Peyer's patch (tissue), 4 donors: ENCODE results near the gene DDX55. TPM values are rescaled to one million over a fixed set of nuclear protein-coding genes. Genes with fewer than 3 reads are reported as not detected.

Experiments used
- DNase-seq, 3 donors: peaks; one replicate each; pipeline ENCODE4 v3.0.0-alpha.2; 2017 to 2019
- H3K27ac ChIP-seq, 4 donors: fragments of 200-600 bp; sonication (generic); one replicate each; pipeline ENCODE4 v1.5.1; 2016 to 2019
- H3K27me3 ChIP-seq, 2 donors: fragments of 200-600 bp; sonication (generic); one replicate each; pipeline ENCODE4 v1.5.1; 2019
- H3K36me3 ChIP-seq, 3 donors: fragments of 200-600 bp; sonication (generic); one replicate each; pipeline ENCODE4 v1.5.1; 2016 to 2019
- H3K4me1 ChIP-seq, 4 donors: fragments of 200-600 bp; sonication (generic); one replicate each; pipeline ENCODE4 v1.5.1; 2016 to 2019
- H3K4me3 ChIP-seq, 4 donors: fragments of 200-600 bp; sonication (generic); 1 replicate in 3 of 4; 2 replicates in 1 of 4; pipeline ENCODE4 v1.5.1; 2016 to 2019; ENCODE audit warnings: mild to moderate bottlenecking in 1 of 4
- H3K9me3 ChIP-seq, 4 donors: fragments of 200-600 bp; sonication (generic); one replicate each; pipeline ENCODE4 v1.5.1; 2016 to 2019; ENCODE audit warnings: mild to moderate bottlenecking in 1 of 4
- POLR2A ChIP-seq, 2 donors: fragments of 450-650 bp; IDR thresholded peaks; one replicate each; pipeline ENCODE4 v1.5.1; 2017; ENCODE audit warnings: antibody characterized with exemption in 2 of 2, mild to moderate bottlenecking in 2 of 2, moderate library complexity in 2 of 2
- total RNA-seq, 4 donors: library from RNA; depleted of rRNA; stranded (reverse); fragments of >200 nt; gene quantifications; one replicate each; pipeline ENCODE4 v1.1.0, GENCODE V29; 2016
- TF ChIP-seq, protein P1 (sequence below), 6 experiments: fragments of 450-650 bp in 4 of 6; fragments of 200-600 bp in 2 of 6; sonication (generic) in 1 of 6; IDR thresholded peaks; one replicate each; pipeline ENCODE4 v1.5.1; 2017 to 2019; ENCODE audit warnings: antibody characterized with exemption in 6 of 6, mild to moderate bottlenecking in 3 of 6, moderate library complexity in 1 of 6

DDX55 gene
- total RNA-seq, 4 donors from 2014 or later, result 15.2 to 47.9 (median 24.4) TPM

DNA sequence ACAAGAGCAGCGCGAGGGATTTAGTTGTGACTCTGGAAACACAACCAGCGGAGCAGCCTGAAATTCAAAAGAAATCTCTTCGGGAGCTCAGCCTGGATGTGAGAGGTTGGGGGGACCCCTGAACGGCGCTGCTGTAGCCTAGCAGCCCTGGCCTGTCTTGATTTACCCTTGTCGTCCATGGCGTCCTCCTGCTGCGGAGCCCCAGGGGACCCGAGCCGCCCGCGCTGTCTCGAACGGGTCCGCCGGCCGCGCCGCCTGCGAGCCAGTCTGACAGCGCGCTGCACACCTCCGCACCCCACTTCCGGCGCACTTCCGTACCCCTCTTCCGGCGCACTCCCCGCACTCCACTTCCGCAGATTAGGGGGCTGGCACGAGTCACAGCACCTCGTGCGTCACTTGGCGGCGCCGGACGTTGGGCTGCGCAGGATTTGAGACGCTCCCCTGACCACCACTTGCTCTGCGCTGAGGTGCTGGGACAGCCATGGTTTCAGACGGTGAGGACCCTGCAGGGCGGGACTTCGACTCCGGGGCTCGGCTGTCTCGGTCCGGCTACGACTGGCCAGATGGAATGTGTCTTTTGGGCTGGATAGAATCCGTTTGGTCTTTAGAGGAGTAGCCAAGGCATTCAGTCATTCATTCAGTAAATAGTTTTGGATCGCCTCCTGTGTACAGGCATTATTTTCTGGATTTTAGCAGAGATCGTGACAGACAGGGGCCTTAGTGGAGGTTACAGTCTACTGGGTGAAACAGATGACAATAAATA lies 31.7 kb downstream of the DDX55 start, which contains the start of the genes EIF2B1 and GTF2H3:
TSS of gene EIF2B1 (minus strand) at position 308 of the 763 bp plus-strand sequence. CDS start at position 179, 129 bp downstream.
TSS of gene GTF2H3 (plus strand) at position 451 of the 763 bp plus-strand sequence. CDS start at position 482, 31 bp downstream.
- Histone ChIP-seq H3K4me3 (peak within 1 kb of the TSS; percentile 70 to 97 (median 72)), H3K27me3 (no peaks in the 10 kb centered on the region), H3K36me3 (peaks cover 0 to 34% (median 0%) of the 10 kb centered on the region in 3 donors), H3K27ac (peak within 1 kb of the TSS; percentile 66 to 77 (median 73)), H3K4me1 (peaks cover 0 to 16% (median 5%) of the 10 kb centered on the region in 4 donors), H3K9me3 (no peaks in the 10 kb centered on the region)
- DNase-seq, result peak; percentile 97 to 98 (median 98)
- TF ChIP-seq, protein P1, sequence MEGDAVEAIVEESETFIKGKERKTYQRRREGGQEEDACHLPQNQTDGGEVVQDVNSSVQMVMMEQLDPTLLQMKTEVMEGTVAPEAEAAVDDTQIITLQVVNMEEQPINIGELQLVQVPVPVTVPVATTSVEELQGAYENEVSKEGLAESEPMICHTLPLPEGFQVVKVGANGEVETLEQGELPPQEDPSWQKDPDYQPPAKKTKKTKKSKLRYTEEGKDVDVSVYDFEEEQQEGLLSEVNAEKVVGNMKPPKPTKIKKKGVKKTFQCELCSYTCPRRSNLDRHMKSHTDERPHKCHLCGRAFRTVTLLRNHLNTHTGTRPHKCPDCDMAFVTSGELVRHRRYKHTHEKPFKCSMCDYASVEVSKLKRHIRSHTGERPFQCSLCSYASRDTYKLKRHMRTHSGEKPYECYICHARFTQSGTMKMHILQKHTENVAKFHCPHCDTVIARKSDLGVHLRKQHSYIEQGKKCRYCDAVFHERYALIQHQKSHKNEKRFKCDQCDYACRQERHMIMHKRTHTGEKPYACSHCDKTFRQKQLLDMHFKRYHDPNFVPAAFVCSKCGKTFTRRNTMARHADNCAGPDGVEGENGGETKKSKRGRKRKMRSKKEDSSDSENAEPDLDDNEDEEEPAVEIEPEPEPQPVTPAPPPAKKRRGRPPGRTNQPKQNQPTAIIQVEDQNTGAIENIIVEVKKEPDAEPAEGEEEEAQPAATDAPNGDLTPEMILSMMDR (IDR thresholded peaks at IDR 0.05), result no peak
- peak; percentile 52 to 79 for TF ChIP-seq POLR2A (IDR thresholded peaks at IDR 0.05)

DNA sequence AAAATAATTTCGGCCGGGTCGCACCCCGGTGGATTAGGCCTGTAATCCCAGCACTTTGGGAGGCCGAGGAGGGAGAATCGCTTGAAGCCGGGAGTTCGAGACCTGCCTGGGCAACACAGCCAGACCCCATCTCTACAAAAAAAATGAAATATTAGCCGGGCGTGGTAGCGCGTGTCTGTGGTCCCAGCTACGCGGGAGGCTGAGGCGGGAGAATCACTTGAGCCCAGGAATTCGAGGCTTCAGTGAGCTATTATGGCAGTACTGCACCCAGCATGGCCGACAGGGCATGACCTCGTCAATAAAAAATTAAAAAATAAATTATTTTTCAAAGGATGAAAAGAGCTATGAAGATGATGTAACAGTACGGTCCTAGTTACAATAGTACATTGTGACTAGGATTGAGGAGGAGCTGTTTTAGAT lies 32.3 kb downstream of the DDX55 start:
- peaks cover 0 to 28% (median 0%) of the 10 kb centered on the region in 3 donors for H3K36me3 ChIP-seq
- H3K27me3 ChIP-seq, result no peaks in the 10 kb centered on the region
- peaks cover 0 to 16% (median 5%) of the 10 kb centered on the region in 4 donors for H3K4me1 ChIP-seq
- TF ChIP-seq POLR2A (IDR thresholded peaks at IDR 0.05), result no peak
- TF ChIP-seq, protein P1 (IDR thresholded peaks at IDR 0.05), result no peak
- no peaks in the 10 kb centered on the region for H3K9me3 ChIP-seq
- DNase-seq, result no peak
- peak overlapping the region; percentile 70 to 97 (median 72) for H3K4me3 ChIP-seq
- peak overlapping the region; percentile 66 to 77 (median 73) for H3K27ac ChIP-seq

DNA sequence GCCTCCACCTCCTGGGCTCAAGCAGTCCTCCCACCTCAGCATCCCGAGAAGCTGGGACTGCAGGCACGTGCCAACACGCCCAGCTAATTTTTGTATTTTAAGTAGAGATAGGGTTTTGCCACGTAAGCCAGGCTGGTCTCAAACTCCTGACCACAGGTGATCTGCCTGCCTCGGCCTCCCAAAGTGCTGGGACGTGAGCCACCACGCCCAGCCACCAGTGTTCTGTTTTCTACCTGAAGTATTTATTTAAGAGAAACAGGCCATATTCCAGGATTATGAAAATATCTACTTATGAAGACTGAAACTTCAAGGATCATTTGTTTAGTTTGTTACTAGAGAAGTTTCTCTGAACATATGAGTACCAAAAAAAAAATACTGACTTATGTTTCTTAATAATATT lies 42.0 kb downstream of the DDX55 start:
- Histone ChIP-seq H3K27me3 (no peaks in the 10 kb centered on the region), H3K4me1 (no peaks in the 10 kb centered on the region), H3K9me3 (no peaks in the 10 kb centered on the region), H3K27ac (no peak overlapping the region), H3K4me3 (no peak overlapping the region), H3K36me3 (peaks cover 0 to 38% (median 0%) of the 10 kb centered on the region in 3 donors)
- no peak for DNase-seq
- TF ChIP-seq, protein P1 (IDR thresholded peaks at IDR 0.05), result no peak
- TF ChIP-seq POLR2A (IDR thresholded peaks at IDR 0.05), result no peak

DNA sequence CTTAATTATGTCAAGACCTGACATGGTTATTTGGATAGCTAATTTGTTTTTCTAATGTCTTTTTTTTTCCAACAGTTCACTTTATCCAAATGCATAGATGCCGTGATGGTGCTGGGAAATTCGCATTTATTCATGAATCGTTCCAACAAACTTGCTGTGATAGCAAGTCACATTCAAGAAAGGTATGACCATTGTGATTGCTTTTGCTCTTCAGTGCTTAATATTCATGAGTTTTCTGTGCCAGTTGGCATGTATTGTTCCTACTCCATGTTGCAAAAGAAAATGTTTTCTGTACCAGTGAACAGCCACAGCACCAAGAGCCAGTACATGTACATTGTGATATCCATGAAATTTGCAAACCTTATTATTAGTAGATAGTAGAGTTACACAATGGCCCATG lies 43.5 kb downstream of the DDX55 start:
- Histone ChIP-seq H3K4me1 (no peaks in the 10 kb centered on the region), H3K27me3 (no peaks in the 10 kb centered on the region), H3K4me3 (no peak overlapping the region), H3K27ac (no peak overlapping the region), H3K9me3 (no peaks in the 10 kb centered on the region), H3K36me3 (peaks cover 0 to 40% (median 0%) of the 10 kb centered on the region in 3 donors)
- no peak for TF ChIP-seq POLR2A (IDR thresholded peaks at IDR 0.05)
- TF ChIP-seq, protein P1 (IDR thresholded peaks at IDR 0.05), result no peak
- DNase-seq, result no peak

DNA sequence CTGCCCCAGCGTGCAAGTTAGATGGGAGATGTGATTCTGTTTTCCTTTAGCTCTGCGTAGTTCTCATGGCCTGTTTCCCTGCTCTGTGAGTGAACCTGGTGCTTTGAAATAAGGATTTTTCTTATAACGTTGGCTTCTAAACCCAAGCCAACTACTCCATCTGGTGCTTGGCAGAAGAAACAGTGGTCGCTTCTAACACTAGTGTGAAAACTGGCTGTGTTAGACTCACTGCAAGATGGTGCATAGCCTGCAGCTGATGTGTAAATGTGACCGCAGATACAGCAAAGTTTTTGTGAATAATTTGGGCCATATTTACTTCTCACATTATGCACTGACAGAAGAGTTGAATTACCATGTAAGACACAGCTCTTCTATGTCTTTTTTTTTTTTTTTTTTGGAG lies 44.0 kb downstream of the DDX55 start:
- Histone ChIP-seq H3K36me3 (peaks cover 0 to 45% (median 0%) of the 10 kb centered on the region in 3 donors), H3K4me3 (no peak overlapping the region), H3K27me3 (no peaks in the 10 kb centered on the region), H3K4me1 (no peaks in the 10 kb centered on the region), H3K9me3 (no peaks in the 10 kb centered on the region), H3K27ac (no peak overlapping the region)
- TF ChIP-seq, protein P1 (IDR thresholded peaks at IDR 0.05), result no peak
- no peak for TF ChIP-seq POLR2A (IDR thresholded peaks at IDR 0.05)
- DNase-seq, result no peak
